ENCODE results near the gene ERBIN. TPM values are rescaled to one million over a fixed set of nuclear protein-coding genes. Genes with fewer than 3 reads are reported as not detected.
A peak's percentile ranks its signal among the peaks of the same experiment; 100 is the strongest.

Gene ERBIN
- total and polyA plus RNA-seq, 9 of the 15 experiments (the other 6 are each of a cell fraction or from before 2014, with no cell fraction given) = 11.9 to 72.8 (median 41.7) TPM

- TF ChIP-seq SMAD3 (CRISPR knock-in tag; conservative IDR thresholded peaks at IDR 0.05) = no peak
- no peak for TF ChIP-seq ZBTB49 (CRISPR knock-in tag; IDR thresholded peaks at IDR 0.05; ENCODE audit: borderline replicate concordance)
- no peak for TF ChIP-seq MCM5 (IDR thresholded peaks at IDR 0.05; ENCODE audit: low read depth)
- no peak for TF ChIP-seq SMARCB1 (IDR thresholded peaks at IDR 0.05; ENCODE audit: insufficient read length, low read depth)
- TF ChIP-seq KDM2B (CRISPR knock-in tag; IDR thresholded peaks at IDR 0.05) = no peak
- TF ChIP-seq ZFP91 (CRISPR knock-in tag; IDR thresholded peaks at IDR 0.05) = peak; percentile 29; the same call in 1 of the 2 replicates
- no peak for TF ChIP-seq PPARD (CRISPR knock-in tag; IDR thresholded peaks at IDR 0.05)
- no peak for TF ChIP-seq ATF2 (CRISPR knock-in tag; IDR thresholded peaks at IDR 0.05)
- TF ChIP-seq SRSF7 (optimal IDR thresholded peaks at IDR 0.05; ENCODE audit: low read depth, low read length) = no peak
- no peak for TF ChIP-seq ZMIZ1 (IDR thresholded peaks at IDR 0.05; ENCODE audit: low read depth in 2 of 2, low read length in 2 of 2)
- 0 out of 2 replicates have a peak, but pooled peaks have one; percentile 27 for TF ChIP-seq MYC (IDR thresholded peaks at IDR 0.05; ENCODE audit: low read depth, low read length)
- no peak for TF ChIP-seq MYC (CRISPR knock-in tag; IDR thresholded peaks at IDR 0.05; ENCODE audit: borderline replicate concordance, low read depth)
- peak; percentile 17 for TF ChIP-seq SOX6 (IDR thresholded peaks at IDR 0.05)
- TF ChIP-seq STAG1 (CRISPR knock-in tag; IDR thresholded peaks at IDR 0.05; ENCODE audit: borderline replicate concordance) = no peak
- no peak for TF ChIP-seq GABPA (tag; conservative IDR thresholded peaks at IDR 0.05; ENCODE audit: low read depth)
- TF ChIP-seq NR2C2 (CRISPR knock-in tag; IDR thresholded peaks at IDR 0.05) = 0 out of 2 replicates have a peak, but pooled peaks have one; percentile 28
- no peak for TF ChIP-seq NR2C2 (tag; IDR thresholded peaks at IDR 0.05)
- peak; percentile 11; the same call in 1 of the 2 replicates for TF ChIP-seq DPF2 (IDR thresholded peaks at IDR 0.05)
- peak; percentile 40; the same call in 1 of the 2 replicates for TF ChIP-seq TARDBP (IDR thresholded peaks at IDR 0.05)
- TF ChIP-seq C11orf30 (IDR thresholded peaks at IDR 0.05; ENCODE audit: low read depth) = no peak
Measured at GRCh38 chr5:65925044-65925600, 1.3 kb upstream of the ERBIN start (continued).

All from K562 (cell line).